Measurements from ENCODE around the gene ANTKMT. TPM values are rescaled to one million over a fixed set of nuclear protein-coding genes. Genes with fewer than 3 reads are reported as not detected.

The ANTKMT gene
- total RNA-seq, 1 donor from 2014 or later: 42.4 TPM

DNA sequence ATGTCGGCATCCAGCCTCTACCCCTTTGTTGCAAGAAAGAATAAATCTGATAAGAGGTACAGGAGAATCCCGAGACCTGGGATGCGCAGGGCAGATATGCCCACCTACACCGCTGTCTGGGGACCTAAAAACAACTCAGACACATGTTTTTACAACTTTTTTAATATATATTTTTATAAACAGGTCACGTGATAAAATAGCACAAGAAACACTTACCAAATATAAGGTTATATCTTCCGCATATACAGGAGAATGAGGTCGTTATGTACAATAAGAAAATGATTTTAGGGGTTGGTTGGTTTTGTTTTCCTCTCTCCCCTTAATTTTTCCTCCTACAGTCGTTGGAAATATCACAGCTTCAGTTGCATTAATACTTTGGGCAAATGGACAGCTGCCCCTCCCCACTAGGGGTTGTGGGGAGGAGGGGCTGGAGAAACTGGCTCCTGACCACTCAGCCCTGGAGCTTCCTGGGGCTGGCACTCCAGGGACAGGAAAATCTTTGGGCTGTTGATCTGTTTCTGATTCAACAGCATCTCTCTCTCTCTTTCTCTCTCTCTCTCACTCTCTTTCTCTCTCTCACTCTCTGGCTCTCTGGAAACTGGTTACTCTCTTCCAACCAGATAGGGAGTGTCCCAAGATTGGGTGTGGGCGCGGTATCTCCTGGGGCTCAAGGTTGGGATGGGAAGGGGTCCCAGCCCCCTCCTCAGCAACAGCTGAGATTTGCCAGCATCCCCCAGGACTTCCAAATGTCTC is 28.4 kb upstream of the ANTKMT start:
- Histone ChIP-seq H3K27me3 (ENCODE audit: control insufficient read depth, insufficient read depth, low read length) (peaks cover 39% of the 10 kb centered on the region), H3K36me3 (ENCODE audit: control insufficient read depth, insufficient read depth, low read length) (no peaks in the 10 kb centered on the region), H3K4me3 (ENCODE audit: low read depth, low read length) (no peak overlapping the region)
- no peak for DNase-seq (ENCODE audit: low read depth)
- TF ChIP-seq, protein P1, sequence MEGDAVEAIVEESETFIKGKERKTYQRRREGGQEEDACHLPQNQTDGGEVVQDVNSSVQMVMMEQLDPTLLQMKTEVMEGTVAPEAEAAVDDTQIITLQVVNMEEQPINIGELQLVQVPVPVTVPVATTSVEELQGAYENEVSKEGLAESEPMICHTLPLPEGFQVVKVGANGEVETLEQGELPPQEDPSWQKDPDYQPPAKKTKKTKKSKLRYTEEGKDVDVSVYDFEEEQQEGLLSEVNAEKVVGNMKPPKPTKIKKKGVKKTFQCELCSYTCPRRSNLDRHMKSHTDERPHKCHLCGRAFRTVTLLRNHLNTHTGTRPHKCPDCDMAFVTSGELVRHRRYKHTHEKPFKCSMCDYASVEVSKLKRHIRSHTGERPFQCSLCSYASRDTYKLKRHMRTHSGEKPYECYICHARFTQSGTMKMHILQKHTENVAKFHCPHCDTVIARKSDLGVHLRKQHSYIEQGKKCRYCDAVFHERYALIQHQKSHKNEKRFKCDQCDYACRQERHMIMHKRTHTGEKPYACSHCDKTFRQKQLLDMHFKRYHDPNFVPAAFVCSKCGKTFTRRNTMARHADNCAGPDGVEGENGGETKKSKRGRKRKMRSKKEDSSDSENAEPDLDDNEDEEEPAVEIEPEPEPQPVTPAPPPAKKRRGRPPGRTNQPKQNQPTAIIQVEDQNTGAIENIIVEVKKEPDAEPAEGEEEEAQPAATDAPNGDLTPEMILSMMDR (IDR thresholded peaks at IDR 0.05; ENCODE audit: insufficient read depth, low read length, poor library complexity, severe bottlenecking): no peak

DNA sequence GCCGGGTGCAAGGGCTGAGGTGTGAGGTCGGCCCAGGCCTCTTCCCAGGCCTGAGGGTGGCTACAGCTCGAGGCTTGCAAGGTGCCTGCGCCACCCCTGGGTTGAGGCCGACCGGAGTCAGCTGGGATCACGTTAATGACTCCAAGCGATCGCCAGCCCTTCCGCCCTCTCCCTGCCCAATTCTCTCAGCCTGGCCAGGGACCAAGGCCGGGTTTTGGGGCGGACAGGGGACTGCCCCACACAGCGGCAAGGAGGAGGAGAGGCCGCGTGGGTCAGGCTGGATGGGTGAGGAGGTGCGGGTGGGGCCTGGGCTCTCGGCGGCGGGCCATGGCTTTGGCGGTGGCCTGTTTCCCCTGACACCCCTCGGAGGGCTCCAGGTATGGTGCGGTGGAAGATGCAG is 27.6 kb upstream of the ANTKMT start:
- H3K27me3 ChIP-seq (ENCODE audit: control insufficient read depth, insufficient read depth, low read length): peaks cover 41% of the 10 kb centered on the region
- H3K4me3 ChIP-seq (ENCODE audit: low read depth, low read length): no peak overlapping the region
- DNase-seq (ENCODE audit: low read depth): no peak
- TF ChIP-seq, protein P1 (IDR thresholded peaks at IDR 0.05; ENCODE audit: insufficient read depth, low read length, poor library complexity, severe bottlenecking): no peak
- no peaks in the 10 kb centered on the region for H3K36me3 ChIP-seq (ENCODE audit: control insufficient read depth, insufficient read depth, low read length)

DNA sequence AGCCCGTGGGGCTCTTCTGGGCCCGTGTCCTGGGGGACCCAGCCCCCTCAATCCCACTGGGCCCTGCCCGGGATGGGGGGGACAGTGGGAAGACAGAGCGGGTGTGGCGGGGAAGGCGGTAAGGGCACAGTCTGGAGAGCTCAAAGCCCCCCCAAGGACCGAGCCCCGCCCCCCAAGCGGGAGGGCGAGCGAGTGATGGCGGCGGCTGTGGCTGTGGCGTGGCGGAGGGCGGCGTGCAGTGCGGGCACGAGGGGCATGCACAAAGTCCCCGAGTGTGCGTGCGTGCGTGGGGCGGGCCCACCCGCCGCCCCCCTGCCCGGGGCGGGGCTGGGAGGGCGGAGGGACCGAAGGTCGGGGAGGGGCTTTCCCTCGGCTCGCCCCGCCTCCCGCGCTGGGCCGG is 27.2 kb upstream of the ANTKMT start:
- DNase-seq (ENCODE audit: low read depth): no peak
- Histone ChIP-seq H3K36me3 (ENCODE audit: control insufficient read depth, insufficient read depth, low read length) (no peaks in the 10 kb centered on the region), H3K4me3 (ENCODE audit: low read depth, low read length) (no peak overlapping the region), H3K27me3 (ENCODE audit: control insufficient read depth, insufficient read depth, low read length) (peaks cover 42% of the 10 kb centered on the region)
- TF ChIP-seq, protein P1 (IDR thresholded peaks at IDR 0.05; ENCODE audit: insufficient read depth, low read length, poor library complexity, severe bottlenecking): no peak

DNA sequence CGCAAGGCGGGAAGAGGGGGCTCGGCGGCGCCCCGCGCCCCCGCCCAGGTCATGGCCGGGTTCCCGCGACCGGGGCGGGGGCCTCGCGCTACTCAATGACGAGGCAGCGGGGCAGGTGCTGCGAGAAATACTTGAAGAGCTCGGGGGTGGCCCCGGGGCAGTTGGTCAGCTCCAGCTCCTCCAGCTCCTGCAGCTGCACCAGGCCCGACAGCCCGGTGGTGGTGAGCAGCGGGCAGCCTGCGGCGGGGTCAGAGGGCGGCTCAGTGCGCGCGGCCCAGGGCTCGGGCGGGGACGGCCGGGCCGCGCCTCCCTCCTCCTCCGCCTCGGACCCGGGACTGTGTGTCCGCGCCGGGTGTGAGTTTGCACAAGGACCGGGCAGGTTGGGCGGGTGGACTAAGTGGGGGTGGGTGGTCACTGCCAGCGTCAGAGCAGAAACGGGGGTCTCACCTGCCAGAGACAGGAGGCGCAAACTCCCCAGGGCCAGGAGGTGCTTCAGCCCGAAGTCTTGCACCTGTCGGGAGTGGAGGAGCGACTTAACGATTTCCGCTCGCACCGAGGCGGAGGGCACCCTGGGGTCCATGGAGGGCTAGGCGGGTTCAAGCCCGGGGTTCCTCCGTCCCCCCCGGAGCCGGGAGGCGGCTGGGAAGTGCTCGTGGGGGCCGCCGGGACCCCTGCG is 26.6 kb upstream of the ANTKMT start:
- peaks cover 47% of the 10 kb centered on the region for H3K27me3 ChIP-seq (ENCODE audit: control insufficient read depth, insufficient read depth, low read length)

DNA sequence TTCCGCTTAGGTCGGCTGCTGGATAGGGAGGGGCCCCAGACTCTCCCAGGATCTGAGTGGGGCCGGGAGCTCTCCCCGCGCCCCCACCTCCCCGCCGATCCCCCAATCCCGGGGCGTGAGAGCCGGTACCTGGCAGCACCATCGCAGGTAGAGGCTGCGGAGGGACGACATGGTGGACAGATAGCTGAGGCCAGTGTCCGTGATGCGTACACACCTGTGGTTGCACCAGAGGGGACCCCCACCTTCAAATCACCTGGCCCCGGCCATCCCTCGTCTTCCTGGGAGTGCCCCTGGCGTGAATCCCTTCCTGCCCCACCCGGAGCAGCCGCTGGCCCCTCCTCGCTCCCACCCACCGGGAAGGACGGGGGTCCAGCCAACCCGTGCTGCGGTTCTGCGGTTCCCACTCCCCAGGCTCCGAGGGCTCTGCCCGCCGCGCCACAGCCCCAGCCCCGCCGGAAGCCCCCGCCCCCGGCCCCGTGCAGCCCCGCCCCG is 26.0 kb upstream of the ANTKMT start:
- Histone ChIP-seq H3K27me3 (ENCODE audit: control insufficient read depth, insufficient read depth, low read length) (peaks cover 53% of the 10 kb centered on the region), H3K4me3 (ENCODE audit: low read depth, low read length) (no peak overlapping the region), H3K36me3 (ENCODE audit: control insufficient read depth, insufficient read depth, low read length) (no peaks in the 10 kb centered on the region)
- DNase-seq (ENCODE audit: low read depth): no peak
- TF ChIP-seq, protein P1 (IDR thresholded peaks at IDR 0.05; ENCODE audit: insufficient read depth, low read length, poor library complexity, severe bottlenecking): no peak

More for the DNA sequence above, 26.6 kb upstream of the ANTKMT start:
- Histone ChIP-seq H3K36me3 (ENCODE audit: control insufficient read depth, insufficient read depth, low read length) (no peaks in the 10 kb centered on the region), H3K4me3 (ENCODE audit: low read depth, low read length) (no peak overlapping the region)
- DNase-seq (ENCODE audit: low read depth): no peak
- TF ChIP-seq, protein P1 (IDR thresholded peaks at IDR 0.05; ENCODE audit: insufficient read depth, low read length, poor library complexity, severe bottlenecking): no peak
